Gastroesophageal sphincter (tissue), 3 donors: Measurements from ENCODE around the gene PNKP.

ENCODE experiments used
- CTCF ChIP-seq, 4 experiments: fragments of 200-600 bp in 2 of 4; fragments of 450-650 bp in 2 of 4; sonication (generic) in 1 of 4; IDR thresholded peaks; one replicate each; pipeline ENCODE4 v1.5.1; 2017 to 2019; ENCODE audit warnings: antibody characterized with exemption in 4 of 4, mild to moderate bottlenecking in 2 of 4, moderate library complexity in 2 of 4
- POLR2A ChIP-seq, 2 donors: fragments of 450-650 bp; IDR thresholded peaks; one replicate each; pipeline ENCODE4 v1.6.1; 2017; ENCODE audit warnings: antibody characterized with exemption in 2 of 2, mild to moderate bottlenecking in 2 of 2, moderate library complexity in 1 of 2
- POLR2AphosphoS5 ChIP-seq: sonication (generic); formaldehyde crosslinking; IDR thresholded peaks from one replicate; pipeline ENCODE4 v1.6.1; 2017; ENCODE audit warnings: antibody characterized with exemption

GRCh38 chr19:49884760-49885159, 17.4 kb upstream of the PNKP start:
- TF ChIP-seq POLR2AphosphoS5: no peak
- TF ChIP-seq POLR2A (IDR thresholded peaks at IDR 0.05): no peak
- TF ChIP-seq CTCF (IDR thresholded peaks at IDR 0.05): no peak
